ENCODE measurements around the gene SPI1.
"Not testable (repeated sequence)": the region's sequence is repeated elsewhere in the genome, so short reads cannot be mapped to it uniquely, and the experiment has no call there.

Gene SPI1

DNA sequence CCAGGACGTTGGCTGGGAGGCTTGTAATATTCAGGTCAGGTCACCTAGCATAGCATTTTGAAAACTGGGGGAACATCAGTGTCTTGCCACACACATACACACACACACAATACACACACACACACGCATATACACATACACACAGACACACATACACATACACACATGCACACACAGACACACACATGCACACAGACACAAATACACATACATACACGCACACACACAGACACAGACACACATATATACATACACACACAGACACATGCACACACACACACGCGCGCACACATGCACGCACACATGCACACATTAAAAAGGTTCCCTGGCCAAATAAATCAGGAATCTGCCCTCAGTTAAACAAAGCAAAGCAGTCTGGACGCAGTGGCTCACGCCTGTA, 38.3 kb downstream of the SPI1 start:
- DNase-seq (ENCODE audit: low spot score), result no peak

DNA sequence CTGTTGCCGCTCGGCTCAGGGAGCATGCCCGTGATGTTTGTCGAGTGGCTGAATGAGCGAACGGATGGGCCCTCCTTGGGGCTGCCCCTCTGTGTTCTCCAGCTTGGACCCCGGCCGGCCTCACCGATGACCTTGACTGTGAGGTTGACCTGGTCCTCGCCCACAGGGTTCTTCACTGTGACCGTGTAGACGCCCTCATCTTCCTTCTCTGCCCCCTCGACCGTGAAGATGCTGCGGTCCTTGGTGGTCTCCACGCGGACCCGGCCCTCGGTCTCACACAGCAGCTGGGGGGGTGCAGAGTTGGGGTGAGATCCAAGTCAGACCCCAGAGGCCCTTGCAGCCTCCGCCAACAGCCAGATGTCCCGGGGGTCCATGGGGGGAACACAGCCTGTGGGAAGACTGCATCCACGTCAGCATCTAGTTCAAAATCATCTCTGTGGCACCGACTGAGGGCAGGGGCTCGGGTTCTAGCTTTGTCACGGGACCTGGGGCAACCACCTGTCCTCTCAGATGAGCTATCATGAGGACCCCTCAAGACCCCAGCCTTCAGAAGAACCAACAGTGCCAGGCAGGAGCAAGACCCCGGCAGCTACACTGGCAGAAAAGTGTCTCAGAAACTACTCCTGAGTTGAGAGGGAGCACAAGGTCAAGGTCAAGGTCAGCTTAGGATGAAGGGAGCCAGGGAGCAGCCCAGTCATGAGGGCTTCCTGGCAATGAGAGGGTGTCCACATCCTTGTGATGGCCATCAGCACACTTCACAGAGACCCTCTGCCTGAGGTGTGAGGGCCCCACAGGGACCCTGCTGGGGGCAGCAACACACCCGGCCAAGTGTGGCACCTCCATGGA, 39.7 kb downstream of the SPI1 start:
- DNase-seq (ENCODE audit: low spot score), result no peak

DNA sequence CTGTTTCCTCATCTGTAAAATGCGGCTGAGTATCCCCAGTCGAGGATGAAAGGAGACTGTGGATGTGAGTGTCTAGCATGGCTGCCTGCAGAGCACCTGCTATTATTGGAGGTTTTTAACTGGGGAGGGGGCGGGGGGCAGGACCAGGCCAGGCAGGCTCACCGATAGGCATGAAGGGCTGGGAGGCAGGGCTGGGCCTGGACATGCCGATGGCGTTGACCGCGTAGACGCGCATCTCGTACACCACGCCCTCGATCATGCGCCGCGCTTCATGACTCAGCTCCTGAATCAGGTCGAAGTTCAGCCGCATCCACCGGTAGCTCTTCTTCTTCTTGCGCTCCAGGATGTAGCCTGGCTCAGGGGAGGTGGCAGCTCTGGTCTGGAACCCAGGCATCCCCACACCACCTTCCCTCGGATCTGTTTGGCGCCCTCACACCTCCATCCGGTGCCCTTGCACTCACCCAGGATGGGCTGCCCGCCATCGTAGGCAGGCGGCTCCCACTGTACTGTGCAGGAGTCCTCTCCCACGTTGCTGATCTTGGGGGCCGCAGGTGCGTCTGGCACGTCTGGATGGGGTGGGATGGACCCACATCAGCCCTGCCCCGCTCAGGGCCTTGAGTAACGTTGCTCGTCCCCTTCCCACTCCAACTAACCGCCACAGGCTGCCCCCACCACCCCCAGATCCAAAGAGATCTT, 41.0 kb downstream of the SPI1 start:
- DNase-seq (ENCODE audit: low spot score), result no peak

DNA sequence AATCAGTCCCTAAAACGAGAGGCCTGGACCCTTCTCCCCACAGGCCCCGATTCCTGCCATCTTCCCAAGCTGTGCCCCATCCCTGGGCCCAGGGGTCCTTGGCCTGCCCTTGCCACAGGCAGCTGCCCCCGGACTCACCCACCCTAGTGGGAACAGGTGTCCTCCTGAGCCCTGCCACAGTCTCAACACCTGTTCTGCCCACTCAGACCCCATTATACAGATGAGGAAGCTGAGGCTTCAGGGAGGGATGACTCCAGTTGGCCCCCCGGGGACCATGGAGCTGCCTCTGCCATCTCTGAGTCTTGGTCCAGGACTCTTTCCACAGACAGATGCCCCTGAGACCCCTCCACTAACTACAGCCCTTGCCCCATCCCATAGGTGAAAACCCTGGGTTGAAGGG, 41.8 kb downstream of the SPI1 start:
- no peak for DNase-seq (ENCODE audit: low spot score)

DNA sequence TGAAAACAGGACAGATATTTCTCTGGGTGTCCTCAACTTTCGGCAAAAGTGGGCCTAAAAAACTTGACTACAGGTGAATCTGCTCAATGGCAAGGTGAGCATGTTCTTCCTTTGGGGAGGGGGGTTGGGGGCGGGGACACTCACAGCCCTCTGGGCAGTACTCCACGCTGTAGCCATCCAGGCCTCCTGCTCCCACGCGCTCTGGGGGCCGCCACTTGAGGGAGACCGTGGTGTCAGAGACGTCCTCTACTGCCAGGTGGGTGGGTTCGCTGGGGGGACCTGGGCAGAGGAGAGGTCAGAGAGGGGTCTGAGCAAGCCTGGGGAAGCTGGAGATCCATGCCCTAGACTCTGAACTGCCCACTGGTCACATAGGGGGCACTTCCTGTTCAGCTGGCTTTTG, 42.6 kb downstream of the SPI1 start:
- no peak for DNase-seq (ENCODE audit: low spot score)

DNA sequence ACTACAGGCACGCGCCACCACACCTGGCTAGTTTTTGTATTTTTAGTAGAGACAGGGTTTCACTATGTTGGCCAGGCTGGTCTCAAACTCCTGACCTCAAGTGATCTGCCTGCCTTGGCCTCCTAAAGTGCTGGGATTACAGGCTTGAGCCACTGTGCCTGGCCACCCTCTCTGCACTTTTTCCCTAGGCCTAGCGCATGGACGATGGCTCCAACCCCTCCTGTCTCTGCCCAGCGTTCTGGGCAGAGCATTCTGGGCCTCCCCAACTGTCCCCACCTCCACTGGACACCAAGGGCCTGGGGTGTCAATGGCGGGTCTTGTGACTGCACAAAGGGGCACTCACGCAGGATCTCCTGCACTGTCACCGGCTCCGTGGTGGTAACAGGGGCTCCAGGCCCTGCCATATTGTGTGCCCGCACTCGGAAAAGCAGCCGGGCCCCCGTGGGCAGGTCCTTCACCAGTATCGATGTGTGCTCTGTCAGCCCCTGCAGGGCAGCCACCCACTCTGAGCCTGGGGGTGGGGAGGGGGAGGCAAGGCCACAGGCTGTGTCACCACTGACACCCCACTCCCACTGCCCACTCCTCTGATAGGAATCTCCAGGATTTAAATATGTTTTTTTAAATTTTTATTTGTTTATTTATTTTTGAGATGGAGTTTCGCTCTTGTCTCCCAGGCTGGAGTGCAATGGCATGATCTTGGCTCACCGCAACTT, 43.5 kb downstream of the SPI1 start:
- not testable (repeated sequence) for DNase-seq (ENCODE audit: low spot score)

DNA sequence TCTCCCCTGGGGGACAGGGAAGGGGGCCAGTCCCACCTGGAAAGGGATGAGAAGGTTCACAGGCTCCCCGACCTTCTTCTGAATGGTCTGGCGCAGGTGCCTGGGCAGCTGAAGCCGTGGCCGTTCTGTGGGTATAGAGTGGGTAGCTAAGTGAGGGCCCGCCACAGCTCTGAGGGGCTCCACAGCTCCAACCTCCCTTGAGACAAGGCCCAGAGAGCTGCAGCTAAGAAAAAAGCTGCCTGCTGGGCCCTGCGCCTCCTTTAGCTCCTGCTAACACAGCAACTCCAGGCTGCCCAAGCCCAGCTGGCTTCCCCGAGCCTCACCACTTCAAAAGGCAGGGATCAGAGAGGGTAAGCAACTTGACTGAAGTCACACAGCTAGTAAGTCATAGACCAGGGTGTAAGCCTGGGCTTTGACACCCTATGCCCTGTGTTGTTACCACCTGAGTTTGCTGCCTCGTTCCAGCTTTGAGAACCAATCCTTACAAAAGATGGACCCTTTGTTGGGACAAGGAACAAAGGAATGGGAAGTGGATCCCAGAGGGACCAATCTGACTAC, 44.4 kb downstream of the SPI1 start:
- no peak for DNase-seq (ENCODE audit: low spot score)

DNA sequence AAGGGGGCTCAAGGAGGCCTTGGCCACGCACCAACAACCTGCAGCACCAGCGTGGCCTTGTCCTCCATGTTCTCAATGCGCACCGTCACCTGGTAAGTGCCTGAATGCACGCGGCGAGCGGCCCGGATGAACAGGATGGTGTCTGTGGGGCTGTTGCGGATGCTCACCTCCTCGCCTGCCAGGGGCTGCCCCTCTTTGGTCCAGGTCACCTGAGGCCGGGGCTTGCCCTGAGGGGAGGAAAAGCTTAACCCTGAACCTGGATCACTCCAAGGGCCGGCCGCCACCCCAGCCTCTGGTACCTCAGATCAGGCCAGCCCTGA, 44.9 kb downstream of the SPI1 start:
- DNase-seq (ENCODE audit: low spot score), result no peak

DNA sequence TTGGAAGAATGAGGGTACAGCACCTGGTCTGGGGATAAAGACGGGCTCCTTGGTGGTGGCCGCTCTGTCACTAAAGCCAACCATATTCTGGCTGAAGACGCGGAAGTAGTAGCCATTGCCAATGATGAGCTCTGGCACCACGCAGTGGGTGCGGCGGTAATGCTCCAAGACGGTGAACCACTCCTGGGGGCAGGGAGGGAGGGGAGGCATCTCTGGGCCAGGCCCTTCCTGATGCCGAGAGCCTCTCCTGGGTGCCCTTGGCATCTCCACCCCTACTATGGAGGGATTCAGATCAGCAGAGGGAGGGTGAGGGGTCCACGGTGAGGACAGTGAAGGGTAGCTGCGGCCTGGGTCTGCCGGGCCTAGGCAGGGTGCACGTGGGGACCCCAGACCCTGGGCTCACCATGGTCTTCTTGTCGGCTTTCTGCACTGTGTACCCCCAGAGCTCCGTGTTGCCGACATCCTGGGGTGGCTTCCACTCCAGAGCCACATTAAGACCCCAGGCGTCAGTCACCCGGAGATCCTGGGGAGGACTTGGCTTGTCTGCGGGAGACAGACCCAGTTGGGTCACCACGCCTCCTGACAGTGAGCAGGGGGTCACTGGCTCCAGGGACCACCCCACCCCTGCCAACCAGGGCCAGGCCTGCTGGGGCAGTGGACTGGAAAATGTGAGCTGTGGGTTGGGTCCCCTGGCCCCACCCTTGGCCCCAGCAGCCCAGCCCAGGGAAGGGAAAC, 45.4 kb downstream of the SPI1 start:
- no peak for DNase-seq (ENCODE audit: low spot score)

DNA sequence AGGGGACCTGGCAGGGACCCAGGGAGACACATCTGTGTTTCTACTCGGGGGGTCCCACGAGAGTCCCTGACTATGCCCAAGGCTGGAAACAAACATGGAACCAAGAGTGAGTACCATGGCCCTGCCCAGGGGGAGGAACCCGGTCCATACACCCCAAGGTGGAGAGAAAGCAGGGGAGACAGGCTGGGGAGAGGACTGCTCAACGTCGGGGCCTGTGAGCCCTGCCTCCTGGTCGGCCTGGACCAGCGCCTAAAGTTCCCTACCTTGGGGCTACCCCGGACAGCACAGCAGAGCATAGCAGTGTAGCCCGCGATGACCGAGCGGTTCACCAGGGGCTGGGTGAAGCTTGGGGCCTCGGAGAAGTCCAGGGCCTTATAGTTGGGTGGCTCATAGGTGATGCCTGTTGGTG, 46.0 kb downstream of the SPI1 start:
- DNase-seq (ENCODE audit: low spot score), result no peak

DNA sequence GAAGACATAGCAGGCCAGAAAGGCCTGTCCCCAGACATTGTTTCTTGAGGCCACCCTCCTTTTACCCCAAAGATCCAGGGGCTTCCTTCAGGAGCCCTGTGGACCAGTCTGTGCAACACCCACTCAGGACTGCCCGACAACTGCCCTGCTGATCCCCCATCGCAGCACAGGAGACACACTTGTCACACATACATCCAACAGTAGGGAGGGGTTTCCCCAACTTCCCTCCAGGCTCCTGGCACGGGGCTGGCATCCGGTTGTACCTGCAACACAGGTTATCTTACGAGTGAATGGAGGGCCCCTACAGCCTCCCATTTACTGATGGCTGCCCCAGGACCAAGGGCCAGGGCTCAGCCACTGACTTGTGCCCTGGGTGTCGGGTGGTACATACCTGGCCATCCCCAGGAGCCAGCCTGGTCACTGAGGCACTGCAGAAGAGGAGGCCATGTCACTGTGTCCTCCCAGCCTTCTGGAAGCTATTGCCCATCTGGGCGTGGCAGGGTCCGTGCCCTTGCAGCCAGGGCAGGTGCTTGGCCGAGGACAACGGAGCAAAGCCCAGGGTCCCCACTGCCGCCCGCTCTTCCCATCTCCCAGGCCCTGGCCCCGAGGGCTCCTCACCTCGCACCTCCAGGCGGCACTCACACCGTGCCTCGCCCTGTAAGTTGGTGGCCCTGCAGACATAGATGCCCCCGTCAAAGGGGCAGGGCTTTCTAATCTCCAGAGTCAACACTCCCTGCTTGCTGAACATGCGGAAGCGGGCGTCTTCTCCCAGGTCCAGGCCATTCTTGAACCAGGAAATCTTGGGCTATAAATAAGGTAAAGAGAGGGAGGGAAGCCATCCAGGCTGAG, 46.7 kb downstream of the SPI1 start:
- no peak for DNase-seq (ENCODE audit: low spot score)

DNA sequence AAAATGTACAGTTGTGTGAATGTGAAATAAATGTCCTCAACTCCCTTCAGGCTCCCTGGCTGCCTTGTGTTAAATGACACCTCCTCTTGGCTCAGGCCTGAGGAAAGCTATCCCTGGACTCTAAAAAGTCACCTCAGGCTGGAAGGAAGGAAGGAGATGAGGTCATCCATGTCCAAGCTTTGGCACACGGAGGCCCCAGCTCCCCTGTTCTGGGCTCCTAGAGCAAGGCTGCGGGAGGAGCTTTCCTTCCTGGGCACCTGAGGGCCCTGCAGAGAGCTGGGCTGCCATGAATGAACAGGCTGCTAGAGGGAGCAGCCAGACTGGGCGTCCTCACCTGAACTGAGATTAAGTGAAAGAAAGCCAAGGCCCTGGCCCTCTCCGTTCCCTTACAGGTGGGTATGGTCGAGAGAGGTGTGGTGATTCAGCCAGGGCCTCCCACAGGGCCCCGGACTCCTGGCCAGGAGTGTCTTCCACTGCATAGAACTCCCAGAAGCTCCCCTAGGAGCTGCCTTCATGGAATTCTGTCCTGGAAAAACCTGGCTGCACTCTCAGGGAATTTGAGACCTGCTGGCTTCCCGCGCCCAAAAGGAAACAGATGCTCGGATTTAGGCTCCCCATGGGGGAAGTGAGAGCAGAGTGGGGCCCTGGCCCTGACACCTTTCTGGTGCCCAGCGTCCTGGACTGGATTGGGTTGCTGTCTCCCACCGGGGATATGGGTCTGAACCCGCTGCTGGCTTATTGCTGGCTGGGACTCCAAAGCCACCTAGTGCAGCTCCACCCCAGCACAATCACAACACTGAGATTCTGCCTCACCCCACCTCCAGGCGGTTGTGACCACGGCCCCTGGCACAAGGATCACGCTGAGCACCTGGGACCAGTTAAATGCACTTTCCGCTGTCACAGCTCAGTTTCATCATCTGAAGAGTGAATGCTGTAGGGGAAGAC, 48.1 kb downstream of the SPI1 start:
- DNase-seq (ENCODE audit: low spot score), result no peak

DNA sequence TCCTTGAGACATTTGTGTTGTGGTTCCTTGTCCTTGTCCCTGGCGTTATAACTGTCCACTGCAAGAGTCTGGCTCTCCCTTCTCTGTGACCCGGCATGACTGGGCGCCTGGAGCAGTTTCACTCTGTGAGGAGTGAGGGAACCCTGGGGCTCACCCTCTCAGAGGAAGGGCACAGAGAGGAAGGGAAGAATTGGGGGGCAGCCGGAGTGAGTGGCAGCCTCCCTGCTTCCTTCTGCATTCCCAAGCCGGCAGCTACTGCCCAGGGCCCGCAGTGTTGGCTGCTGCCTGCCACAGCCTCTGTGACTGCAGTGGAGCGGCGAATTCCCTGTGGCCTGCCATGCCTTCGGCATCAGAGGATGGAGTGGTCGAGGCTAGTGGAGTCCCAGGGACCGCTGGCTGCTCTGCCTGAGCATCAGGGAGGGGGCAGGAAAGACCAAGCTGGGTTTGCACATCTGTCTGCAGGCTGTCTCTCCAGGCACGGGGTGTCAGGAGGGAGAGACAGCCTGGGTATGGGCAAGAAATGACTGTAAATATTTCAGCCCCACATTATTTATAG, 48.8 kb downstream of the SPI1 start:
- no peak for DNase-seq (ENCODE audit: low spot score)

DNA sequence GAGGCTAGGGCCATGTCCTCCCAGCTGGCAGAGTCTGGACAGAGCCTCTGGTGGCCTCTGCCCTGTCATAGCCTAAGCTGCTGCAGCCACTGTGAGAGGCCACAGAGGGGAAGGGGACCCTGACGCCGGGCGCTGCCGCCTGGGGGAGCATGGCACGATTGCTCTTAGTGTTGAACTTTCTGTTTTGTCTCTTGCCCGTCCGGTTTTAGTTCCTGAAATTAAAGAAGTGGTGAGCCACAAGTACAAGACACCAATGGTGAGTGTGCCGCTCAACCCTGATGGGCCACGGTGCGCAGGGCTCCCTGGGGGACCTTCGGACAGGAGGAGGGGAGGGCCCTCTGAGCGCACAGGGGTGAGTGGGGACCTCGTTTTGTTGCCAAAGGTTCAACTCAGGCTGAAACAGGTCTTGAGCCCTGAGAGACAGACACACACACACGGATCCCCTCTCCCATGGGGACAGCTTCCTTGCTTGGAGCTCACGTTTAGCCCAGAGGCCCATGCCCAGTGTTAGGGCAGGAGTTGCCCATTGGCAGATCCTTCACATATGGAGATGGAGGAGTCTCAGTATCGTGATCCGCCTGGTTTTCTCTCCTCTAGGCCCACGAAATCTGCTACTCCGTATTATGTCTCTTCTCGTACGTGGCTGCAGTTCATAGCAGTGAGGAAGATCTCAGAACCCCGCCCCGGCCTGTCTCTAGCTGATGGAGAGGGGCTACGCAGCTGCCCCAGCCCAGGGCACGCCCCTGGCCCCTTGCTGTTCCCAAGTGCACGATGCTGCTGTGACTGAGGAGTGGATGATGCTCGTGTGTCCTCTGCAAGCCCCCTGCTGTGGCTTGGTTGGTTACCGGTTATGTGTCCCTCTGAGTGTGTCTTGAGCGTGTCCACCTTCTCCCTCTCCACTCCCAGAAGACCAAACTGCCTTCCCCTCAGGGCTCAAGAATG, 49.6 kb downstream of the SPI1 start:
- DNase-seq (ENCODE audit: low spot score), result no peak

DNA sequence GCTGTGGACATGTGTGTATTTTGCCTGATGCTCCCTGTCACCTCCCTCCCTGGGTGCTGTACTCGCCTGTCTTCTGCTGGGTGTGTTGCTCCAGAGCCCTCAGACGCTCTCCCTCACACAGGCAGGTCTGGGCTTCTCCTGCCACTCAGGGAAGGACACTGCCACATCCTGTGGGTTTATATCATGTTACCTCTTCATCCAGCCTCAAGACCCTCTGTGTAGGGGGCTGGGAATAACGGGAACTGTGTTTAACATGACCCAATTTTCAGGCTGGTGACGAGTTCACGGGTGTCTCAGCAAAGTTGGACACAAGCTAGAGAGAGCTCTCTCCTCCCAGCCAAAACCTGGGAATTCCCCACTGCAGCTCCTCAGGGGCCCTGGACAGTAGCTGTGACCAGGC, 50.4 kb downstream of the SPI1 start:
- DNase-seq (ENCODE audit: low spot score), result no peak

DNA sequence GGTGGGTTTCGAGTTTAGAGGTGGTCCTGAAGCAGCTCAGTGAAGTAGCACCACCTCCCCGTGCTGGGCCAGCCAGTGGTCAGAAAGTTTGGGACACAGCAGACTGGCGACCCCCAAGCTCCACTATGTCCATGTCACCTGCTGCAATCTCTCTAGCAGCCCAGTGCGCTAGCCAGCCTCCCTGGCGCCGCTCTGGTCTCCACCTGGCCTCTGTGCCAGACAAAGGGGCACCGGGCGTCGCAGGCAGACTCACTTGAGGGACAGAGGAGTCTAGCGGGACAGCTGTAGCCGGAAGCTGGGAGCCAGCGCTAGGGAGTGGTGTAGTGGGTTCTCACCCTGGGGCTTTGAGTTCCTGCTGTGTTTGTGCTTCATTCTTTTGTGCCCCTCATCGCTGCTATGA, 51.3 kb downstream of the SPI1 start:
- no peak for DNase-seq (ENCODE audit: low spot score)

DNA sequence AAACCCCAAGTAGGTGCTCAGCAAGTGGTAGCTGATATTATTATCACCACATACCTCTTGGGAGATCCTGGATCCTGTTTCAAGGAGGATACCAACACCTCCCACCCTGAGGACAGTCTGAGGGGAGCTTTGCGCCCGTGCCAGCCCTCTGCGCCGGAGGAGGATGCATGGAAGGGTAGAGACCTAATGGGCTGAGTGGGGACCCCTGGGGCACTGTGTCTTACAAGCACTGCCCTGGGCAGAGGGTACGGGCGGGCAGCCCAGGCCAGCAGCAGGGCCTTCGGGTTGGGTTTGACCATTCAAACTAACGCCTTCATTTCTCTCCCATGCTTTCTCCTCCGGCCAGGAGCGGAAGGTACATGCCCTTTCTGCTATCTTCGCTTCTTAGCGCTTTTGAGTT, 52.1 kb downstream of the SPI1 start:
- no peak for DNase-seq (ENCODE audit: low spot score)

DNA sequence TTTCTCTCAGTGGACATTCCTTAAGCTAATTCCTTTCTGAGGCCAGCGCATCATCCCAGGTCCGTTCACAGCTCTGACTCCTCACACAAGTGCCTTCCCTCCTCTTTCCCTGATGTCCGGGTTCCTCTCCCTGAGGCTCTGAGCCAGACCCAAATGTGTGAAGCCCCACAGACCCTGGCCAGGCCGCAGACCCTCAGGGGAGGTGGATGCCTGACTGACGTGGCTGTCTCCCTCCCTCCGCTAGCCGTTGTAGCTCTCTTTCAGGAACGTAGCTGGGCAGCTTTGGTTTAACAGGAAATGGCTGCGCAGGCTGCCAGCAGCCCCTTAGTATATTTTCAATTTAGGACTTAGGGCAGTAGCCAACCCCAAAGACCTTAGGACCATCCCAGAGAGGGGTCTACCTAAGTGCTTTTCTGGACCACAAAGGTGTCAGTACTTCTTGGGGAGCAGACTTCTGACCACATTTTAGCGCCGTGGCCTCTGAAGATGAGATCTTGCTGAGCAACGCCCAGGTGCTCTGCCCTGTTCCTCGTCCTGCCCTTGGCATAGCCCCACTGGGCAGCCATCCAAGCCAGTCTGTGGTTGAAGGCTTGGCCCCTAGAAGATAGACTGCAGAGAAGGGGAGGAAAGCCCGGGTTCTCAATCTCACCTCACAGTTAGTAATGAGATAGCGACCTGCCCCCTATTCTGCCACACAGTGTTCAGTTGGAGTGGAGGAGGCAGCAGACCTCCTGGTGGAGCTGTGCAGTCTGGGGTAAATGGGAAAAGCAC, 52.9 kb downstream of the SPI1 start:
- no peak for DNase-seq (ENCODE audit: low spot score)

Measured in iPS-NIHi11 (cell line).